Thyroid gland (tissue), 4 donors: ENCODE measurements around the gene PODXL. TPM values are rescaled to one million over a fixed set of nuclear protein-coding genes. Genes with fewer than 3 reads are reported as not detected.

Experiments
- DNase-seq, 2 donors: peaks; one replicate each; pipeline ENCODE4 v3.0.0-alpha.2; 2019
- H3K27ac ChIP-seq, 3 donors: fragments of 200-600 bp; sonication (generic); 1 replicate in 2 of 3; 2 replicates in 1 of 3; pipeline ENCODE4 v1.5.1; 2016 to 2019; ENCODE audit warnings: mild to moderate bottlenecking in 1 of 3, moderate library complexity in 1 of 3
- H3K27me3 ChIP-seq: fragments of 200-600 bp; sonication (generic); one replicate; pipeline ENCODE4 v1.5.1; 2019
- H3K36me3 ChIP-seq, 2 donors: fragments of 200-600 bp; sonication (generic); one replicate each; pipeline ENCODE4 v1.5.1; 2016 to 2019
- H3K4me1 ChIP-seq, 2 donors: fragments of 200-600 bp; sonication (generic); one replicate each; pipeline ENCODE4 v1.5.1; 2017 to 2019
- H3K4me3 ChIP-seq, 3 donors: fragments of 200-600 bp; sonication (generic); replicated peaks in 1 of 3; 1 replicate in 2 of 3; 2 replicates in 1 of 3; pipeline ENCODE4 v1.5.1; 2016; ENCODE audit warnings: mild to moderate bottlenecking in 1 of 3
- H3K9me3 ChIP-seq: fragments of 200-600 bp; sonication (generic); one replicate; pipeline ENCODE4 v1.5.1; 2017
- CTCF ChIP-seq, 6 experiments: fragments of 200-600 bp in 3 of 6; fragments of 450-650 bp in 3 of 6; sonication (generic) in 3 of 6; IDR thresholded peaks; one replicate each; pipeline ENCODE4 v1.5.1; 2016 to 2019; ENCODE audit warnings: antibody characterized with exemption in 6 of 6, mild to moderate bottlenecking in 2 of 6, inconsistent platforms in 1 of 6, moderate library complexity in 1 of 6
- POLR2A ChIP-seq, 2 donors: fragments of 450-650 bp; IDR thresholded peaks; one replicate each; pipeline ENCODE4 v1.6.1; 2017; ENCODE audit warnings: antibody characterized with exemption in 2 of 2, mild to moderate bottlenecking in 2 of 2, moderate library complexity in 1 of 2
- WGBS, 2 donors: methylation state at CpG; one replicate each; pipeline ENCODE4 v1.1.5; 2017; 5-methylcytosine and 5-hydroxymethylcytosine counted together
- intact Hi-C: fragments of 100-400 bp; cut with DNase I; formaldehyde crosslinking; loops from one replicate; pipeline ENCODE4 v1.15.1; 2023
- total RNA-seq, 4 donors: library from RNA; depleted of rRNA; stranded (reverse); fragments of >200 nt; gene quantifications; one replicate each; pipeline ENCODE4 v1.2.3, GENCODE V29; 2016

Gene PODXL
- total RNA-seq, 4 donors from 2014 or later, result 47.7 to 125 (median 56.3) TPM

GRCh38 chr7:131602304-131602993, 46.0 kb upstream of the PODXL start:
- no peaks in the 10 kb centered on the region for H3K36me3 ChIP-seq
- no peaks in the 10 kb centered on the region for H3K9me3 ChIP-seq
- no peak overlapping the region for H3K4me3 ChIP-seq
- TF ChIP-seq CTCF (IDR thresholded peaks at IDR 0.05), result no peak
- TF ChIP-seq POLR2A (IDR thresholded peaks at IDR 0.05), result no peak
- peaks cover 0 to 12% of the 10 kb centered on the region in 2 donors for H3K4me1 ChIP-seq
- H3K27ac ChIP-seq, result no peak overlapping the region
- DNase-seq, result no peak
- intact Hi-C loops, result no loop called here
- no peaks in the 10 kb centered on the region for H3K27me3 ChIP-seq
- WGBS, 2 donors, result 92 to 93% methylated on average over 12 of the region's 12 CpGs

- peaks cover 0 to 3% of the 10 kb centered on the region in 2 donors for H3K4me1 ChIP-seq
Observed at GRCh38 chr7:131600085-131600881, 43.9 kb upstream of the PODXL start.

GRCh38 chr7:131596785-131597184, 40.4 kb upstream of the PODXL start:
- Histone ChIP-seq H3K36me3 (no peaks in the 10 kb centered on the region), H3K4me3 (no peak overlapping the region), H3K4me1 (no peaks in the 10 kb centered on the region), H3K27me3 (no peaks in the 10 kb centered on the region), H3K27ac (no peak overlapping the region), H3K9me3 (no peaks in the 10 kb centered on the region)
- intact Hi-C loops, result no loop called here
- TF ChIP-seq POLR2A (IDR thresholded peaks at IDR 0.05) (no peak), CTCF (IDR thresholded peaks at IDR 0.05) (no peak)
- 85 to 87% methylated on average over 5 to 6 of the region's 6 CpGs for WGBS, 2 donors
- no peak for DNase-seq

More at GRCh38 chr7:131600085-131600881, 43.9 kb upstream of the PODXL start:
- no peaks in the 10 kb centered on the region for H3K27me3 ChIP-seq
- H3K4me3 ChIP-seq, result no peak overlapping the region
- H3K36me3 ChIP-seq, result no peaks in the 10 kb centered on the region
- WGBS, 2 donors, result 68 to 71% methylated on average over 11 of the region's 11 CpGs
- no peak for DNase-seq
- no peaks in the 10 kb centered on the region for H3K9me3 ChIP-seq
- H3K27ac ChIP-seq, result no peak overlapping the region
- intact Hi-C loops, result no loop called here
- TF ChIP-seq CTCF (IDR thresholded peaks at IDR 0.05) (no peak), POLR2A (IDR thresholded peaks at IDR 0.05) (no peak)

GRCh38 chr7:131595699-131596098, 39.3 kb upstream of the PODXL start:
- no peak for DNase-seq
- H3K36me3 ChIP-seq, result no peaks in the 10 kb centered on the region
- no peaks in the 10 kb centered on the region for H3K4me1 ChIP-seq
- TF ChIP-seq CTCF (IDR thresholded peaks at IDR 0.05) (no peak), POLR2A (IDR thresholded peaks at IDR 0.05) (no peak)
- no peak overlapping the region for H3K27ac ChIP-seq
- H3K9me3 ChIP-seq, result no peaks in the 10 kb centered on the region
- H3K27me3 ChIP-seq, result no peaks in the 10 kb centered on the region
- intact Hi-C loops, result no loop called here
- WGBS, 2 donors, result 93 to 97% methylated on average over 4 of the region's 4 CpGs
- no peak overlapping the region for H3K4me3 ChIP-seq
